GM12878 (cell line): ENCODE data around the gene UGT8. TPM values are rescaled to one million over a fixed set of nuclear protein-coding genes. Genes with fewer than 3 reads are reported as not detected.

Experiments
- BHLHE40 ChIP-seq, 2 experiments: fragments of 450-650 bp in 1 of 2; IDR thresholded peaks; 2 replicates each; pipeline ENCODE4 v1.6.1; 2011 to 2017; ENCODE audit warnings: low read depth in 2 of 2, borderline replicate concordance in 1 of 2, improper control_type of control experiment in 1 of 2, low read length in 1 of 2, mild to moderate bottlenecking in 1 of 2
- CHD2 ChIP-seq: IDR thresholded peaks from 2 replicates; pipeline ENCODE4 v1.6.1; 2011; ENCODE audit warnings: low read depth, low read length, improper control_type of control experiment, borderline replicate concordance
- DPF2 ChIP-seq: fragments of 450-650 bp; IDR thresholded peaks from 2 replicates; pipeline ENCODE4 v1.6.1; 2017; ENCODE audit warnings: mild to moderate bottlenecking
- LARP7 ChIP-seq: fragments of 450-650 bp; IDR thresholded peaks from 2 replicates; pipeline ENCODE4 v1.6.1; 2017; ENCODE audit warnings: mild to moderate bottlenecking
- MXI1 ChIP-seq: fragments of 150-350 bp; IDR thresholded peaks from 2 replicates; pipeline ENCODE4 v1.6.1; 2011; ENCODE audit warnings: low read depth, mild to moderate bottlenecking, inconsistent platforms, low read length, improper control_type of control experiment
- NR2C1 ChIP-seq: fragments of 450-650 bp; IDR thresholded peaks from 2 replicates; pipeline ENCODE4 v1.6.1; 2017; ENCODE audit warnings: antibody characterized with exemption, mild to moderate bottlenecking, moderate library complexity
- POLR2AphosphoS2 ChIP-seq: IDR thresholded peaks from 2 replicates; pipeline ENCODE4 v1.6.1; 2011; ENCODE audit warnings: low read depth, mild to moderate bottlenecking, low read length, improper control_type of control experiment, moderate library complexity
- RAD21 ChIP-seq: IDR thresholded peaks from 2 replicates; pipeline ENCODE4 v1.6.1; 2011; ENCODE audit warnings: mild to moderate bottlenecking, low read depth, low read length, moderate library complexity; ENCODE audit not compliant: insufficient read depth
- RB1 ChIP-seq: fragments of 450-650 bp; formaldehyde crosslinking; IDR thresholded peaks from 2 replicates; pipeline ENCODE4 v1.6.1; 2017; ENCODE audit warnings: mild to moderate bottlenecking, borderline replicate concordance
- SREBF2 ChIP-seq: IDR thresholded peaks from 2 replicates; pipeline ENCODE4 v1.6.1; 2012; ENCODE audit warnings: mild to moderate bottlenecking, low read length
- ZNF217 ChIP-seq: fragments of 450-650 bp; IDR thresholded peaks from 2 replicates; pipeline ENCODE4 v1.6.1; 2017; ENCODE audit warnings: antibody characterized with exemption, mild to moderate bottlenecking
- ZNF622 ChIP-seq: fragments of 450-650 bp; IDR thresholded peaks from 2 replicates; pipeline ENCODE4 v1.6.1; 2017; ENCODE audit warnings: mild to moderate bottlenecking, inconsistent platforms
- polyA plus RNA-seq, 11 experiments: library from polyadenylated mRNA; depleted of rRNA in 4 of 11; unstranded in 6 of 11; stranded (reverse) in 5 of 11; fragments of >200 nt; fragmentation: Nextera tagmentation in 4 of 11; fragmentation: Illumina TruSeq in 1 of 11; extraction: Ambion mirVana in 4 of 11; extraction: Trizol in 1 of 11; gene quantifications; 1 replicate in 1 of 11; 2 replicates in 10 of 11; pipeline versions ENCODE4 v1.2.1 to v1.2.3, GENCODE V29; 2011 to 2016; ENCODE audit warnings: inconsistent platforms in 2 of 11, missing spikeins in 2 of 11, low read depth in 1 of 11
- total RNA-seq, 4 experiments: library from RNA; depleted of rRNA in 3 of 4; stranded (reverse); fragments of >200 nt in 3 of 4; fragmentation: Illumina TruSeq in 1 of 4; extraction: Trizol in 1 of 4; gene quantifications; 2 replicates each; pipeline versions ENCODE4 v1.2.1 to v1.2.3, GENCODE V29; 2013 to 2021
- TF ChIP-seq, protein P1 (sequence below): fragments of 450-650 bp; formaldehyde crosslinking; IDR thresholded peaks from 2 replicates; pipeline ENCODE4 v1.4.0; 2020; ENCODE audit warnings: mild to moderate bottlenecking, moderate library complexity
- TF ChIP-seq, protein P2 (sequence below): fragments of 450-650 bp; IDR thresholded peaks from 2 replicates; pipeline ENCODE4 v1.6.1; 2016; ENCODE audit warnings: mild to moderate bottlenecking
- TF ChIP-seq, protein P3 (sequence below): fragments of 450-650 bp; IDR thresholded peaks from 2 replicates; pipeline ENCODE4 v1.6.1; 2017; ENCODE audit warnings: mild to moderate bottlenecking
- TF ChIP-seq, protein P4 (sequence below): IDR thresholded peaks from 2 replicates; pipeline ENCODE4 v1.6.1; 2011; ENCODE audit warnings: borderline replicate concordance, low read depth, mild to moderate bottlenecking, moderate library complexity, low read length; ENCODE audit not compliant: insufficient read depth, poor library complexity, severe bottlenecking
- TF ChIP-seq, protein P5 (sequence below): IDR thresholded peaks from 2 replicates; pipeline ENCODE4 v1.6.1; 2012; ENCODE audit warnings: low read depth, low read length, improper control_type of control experiment
- TF ChIP-seq, protein P6 (sequence below): fragments of 150-350 bp; IDR thresholded peaks from 2 replicates; pipeline ENCODE4 v1.6.1; 2016; ENCODE audit warnings: low read depth, low read length

Gene UGT8
- total and polyA plus RNA-seq, 10 of the 15 experiments (the other 5 are each of a cell fraction or from before 2014, with no cell fraction given): 0.16 to 1.1 (median 0.49) TPM

DNA sequence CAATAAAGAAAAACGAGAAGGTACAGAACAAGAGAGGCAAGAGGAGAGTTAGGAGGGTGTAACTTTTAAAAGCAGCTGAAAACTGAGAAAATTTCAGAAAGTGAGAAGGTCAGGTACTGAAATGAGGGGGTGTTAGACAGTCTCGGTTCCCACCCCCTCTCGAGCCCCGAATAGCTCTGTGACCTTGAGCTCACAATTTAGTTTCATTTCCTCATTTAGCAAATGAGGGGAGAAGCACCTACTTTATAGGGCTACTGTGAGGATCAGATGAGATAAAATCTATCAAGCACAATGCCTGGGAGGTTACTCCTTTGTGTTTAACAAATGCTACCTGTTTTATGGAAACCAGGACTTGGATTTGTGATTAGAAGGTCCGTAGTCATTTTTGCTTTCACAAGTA is 4.9 kb downstream of the UGT8 start (continued):
- TF ChIP-seq, protein P1, sequence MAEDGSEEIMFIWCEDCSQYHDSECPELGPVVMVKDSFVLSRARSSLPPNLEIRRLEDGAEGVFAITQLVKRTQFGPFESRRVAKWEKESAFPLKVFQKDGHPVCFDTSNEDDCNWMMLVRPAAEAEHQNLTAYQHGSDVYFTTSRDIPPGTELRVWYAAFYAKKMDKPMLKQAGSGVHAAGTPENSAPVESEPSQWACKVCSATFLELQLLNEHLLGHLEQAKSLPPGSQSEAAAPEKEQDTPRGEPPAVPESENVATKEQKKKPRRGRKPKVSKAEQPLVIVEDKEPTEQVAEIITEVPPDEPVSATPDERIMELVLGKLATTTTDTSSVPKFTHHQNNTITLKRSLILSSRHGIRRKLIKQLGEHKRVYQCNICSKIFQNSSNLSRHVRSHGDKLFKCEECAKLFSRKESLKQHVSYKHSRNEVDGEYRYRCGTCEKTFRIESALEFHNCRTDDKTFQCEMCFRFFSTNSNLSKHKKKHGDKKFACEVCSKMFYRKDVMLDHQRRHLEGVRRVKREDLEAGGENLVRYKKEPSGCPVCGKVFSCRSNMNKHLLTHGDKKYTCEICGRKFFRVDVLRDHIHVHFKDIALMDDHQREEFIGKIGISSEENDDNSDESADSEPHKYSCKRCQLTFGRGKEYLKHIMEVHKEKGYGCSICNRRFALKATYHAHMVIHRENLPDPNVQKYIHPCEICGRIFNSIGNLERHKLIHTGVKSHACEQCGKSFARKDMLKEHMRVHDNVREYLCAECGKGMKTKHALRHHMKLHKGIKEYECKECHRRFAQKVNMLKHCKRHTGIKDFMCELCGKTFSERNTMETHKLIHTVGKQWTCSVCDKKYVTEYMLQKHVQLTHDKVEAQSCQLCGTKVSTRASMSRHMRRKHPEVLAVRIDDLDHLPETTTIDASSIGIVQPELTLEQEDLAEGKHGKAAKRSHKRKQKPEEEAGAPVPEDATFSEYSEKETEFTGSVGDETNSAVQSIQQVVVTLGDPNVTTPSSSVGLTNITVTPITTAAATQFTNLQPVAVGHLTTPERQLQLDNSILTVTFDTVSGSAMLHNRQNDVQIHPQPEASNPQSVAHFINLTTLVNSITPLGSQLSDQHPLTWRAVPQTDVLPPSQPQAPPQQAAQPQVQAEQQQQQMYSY (CRISPR knock-in tag): no peak
- TF ChIP-seq SREBF2: no peak
- TF ChIP-seq, protein P2, sequence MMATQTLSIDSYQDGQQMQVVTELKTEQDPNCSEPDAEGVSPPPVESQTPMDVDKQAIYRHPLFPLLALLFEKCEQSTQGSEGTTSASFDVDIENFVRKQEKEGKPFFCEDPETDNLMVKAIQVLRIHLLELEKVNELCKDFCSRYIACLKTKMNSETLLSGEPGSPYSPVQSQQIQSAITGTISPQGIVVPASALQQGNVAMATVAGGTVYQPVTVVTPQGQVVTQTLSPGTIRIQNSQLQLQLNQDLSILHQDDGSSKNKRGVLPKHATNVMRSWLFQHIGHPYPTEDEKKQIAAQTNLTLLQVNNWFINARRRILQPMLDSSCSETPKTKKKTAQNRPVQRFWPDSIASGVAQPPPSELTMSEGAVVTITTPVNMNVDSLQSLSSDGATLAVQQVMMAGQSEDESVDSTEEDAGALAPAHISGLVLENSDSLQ: no peak
- peak; percentile 85; the same call in 1 of the 2 replicates for TF ChIP-seq ZNF217
- TF ChIP-seq ZNF622: no peak
- TF ChIP-seq POLR2AphosphoS2: no peak
- no peak for TF ChIP-seq RB1
- TF ChIP-seq, protein P3, sequence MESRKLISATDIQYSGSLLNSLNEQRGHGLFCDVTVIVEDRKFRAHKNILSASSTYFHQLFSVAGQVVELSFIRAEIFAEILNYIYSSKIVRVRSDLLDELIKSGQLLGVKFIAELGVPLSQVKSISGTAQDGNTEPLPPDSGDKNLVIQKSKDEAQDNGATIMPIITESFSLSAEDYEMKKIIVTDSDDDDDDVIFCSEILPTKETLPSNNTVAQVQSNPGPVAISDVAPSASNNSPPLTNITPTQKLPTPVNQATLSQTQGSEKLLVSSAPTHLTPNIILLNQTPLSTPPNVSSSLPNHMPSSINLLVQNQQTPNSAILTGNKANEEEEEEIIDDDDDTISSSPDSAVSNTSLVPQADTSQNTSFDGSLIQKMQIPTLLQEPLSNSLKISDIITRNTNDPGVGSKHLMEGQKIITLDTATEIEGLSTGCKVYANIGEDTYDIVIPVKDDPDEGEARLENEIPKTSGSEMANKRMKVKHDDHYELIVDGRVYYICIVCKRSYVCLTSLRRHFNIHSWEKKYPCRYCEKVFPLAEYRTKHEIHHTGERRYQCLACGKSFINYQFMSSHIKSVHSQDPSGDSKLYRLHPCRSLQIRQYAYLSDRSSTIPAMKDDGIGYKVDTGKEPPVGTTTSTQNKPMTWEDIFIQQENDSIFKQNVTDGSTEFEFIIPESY: no peak
- TF ChIP-seq NR2C1: peak; percentile 42; the same call in 1 of the 2 replicates
- TF ChIP-seq, protein P4, sequence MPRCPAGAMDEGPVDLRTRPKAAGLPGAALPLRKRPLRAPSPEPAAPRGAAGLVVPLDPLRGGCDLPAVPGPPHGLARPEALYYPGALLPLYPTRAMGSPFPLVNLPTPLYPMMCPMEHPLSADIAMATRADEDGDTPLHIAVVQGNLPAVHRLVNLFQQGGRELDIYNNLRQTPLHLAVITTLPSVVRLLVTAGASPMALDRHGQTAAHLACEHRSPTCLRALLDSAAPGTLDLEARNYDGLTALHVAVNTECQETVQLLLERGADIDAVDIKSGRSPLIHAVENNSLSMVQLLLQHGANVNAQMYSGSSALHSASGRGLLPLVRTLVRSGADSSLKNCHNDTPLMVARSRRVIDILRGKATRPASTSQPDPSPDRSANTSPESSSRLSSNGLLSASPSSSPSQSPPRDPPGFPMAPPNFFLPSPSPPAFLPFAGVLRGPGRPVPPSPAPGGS: peak; percentile 63
- no peak for TF ChIP-seq RAD21
- peak; percentile 66 to 71; a peak in 2 of 4 replicates for TF ChIP-seq BHLHE40 (IDR thresholded peaks at IDR 0.05; ENCODE audit: borderline replicate concordance in 1 of 2, low read depth in 2 of 2, low read length in 1 of 2)
- TF ChIP-seq MXI1: no peak
- no peak for TF ChIP-seq LARP7
- TF ChIP-seq, protein P5, sequence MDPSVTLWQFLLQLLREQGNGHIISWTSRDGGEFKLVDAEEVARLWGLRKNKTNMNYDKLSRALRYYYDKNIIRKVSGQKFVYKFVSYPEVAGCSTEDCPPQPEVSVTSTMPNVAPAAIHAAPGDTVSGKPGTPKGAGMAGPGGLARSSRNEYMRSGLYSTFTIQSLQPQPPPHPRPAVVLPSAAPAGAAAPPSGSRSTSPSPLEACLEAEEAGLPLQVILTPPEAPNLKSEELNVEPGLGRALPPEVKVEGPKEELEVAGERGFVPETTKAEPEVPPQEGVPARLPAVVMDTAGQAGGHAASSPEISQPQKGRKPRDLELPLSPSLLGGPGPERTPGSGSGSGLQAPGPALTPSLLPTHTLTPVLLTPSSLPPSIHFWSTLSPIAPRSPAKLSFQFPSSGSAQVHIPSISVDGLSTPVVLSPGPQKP: no peak
- TF ChIP-seq, protein P6, sequence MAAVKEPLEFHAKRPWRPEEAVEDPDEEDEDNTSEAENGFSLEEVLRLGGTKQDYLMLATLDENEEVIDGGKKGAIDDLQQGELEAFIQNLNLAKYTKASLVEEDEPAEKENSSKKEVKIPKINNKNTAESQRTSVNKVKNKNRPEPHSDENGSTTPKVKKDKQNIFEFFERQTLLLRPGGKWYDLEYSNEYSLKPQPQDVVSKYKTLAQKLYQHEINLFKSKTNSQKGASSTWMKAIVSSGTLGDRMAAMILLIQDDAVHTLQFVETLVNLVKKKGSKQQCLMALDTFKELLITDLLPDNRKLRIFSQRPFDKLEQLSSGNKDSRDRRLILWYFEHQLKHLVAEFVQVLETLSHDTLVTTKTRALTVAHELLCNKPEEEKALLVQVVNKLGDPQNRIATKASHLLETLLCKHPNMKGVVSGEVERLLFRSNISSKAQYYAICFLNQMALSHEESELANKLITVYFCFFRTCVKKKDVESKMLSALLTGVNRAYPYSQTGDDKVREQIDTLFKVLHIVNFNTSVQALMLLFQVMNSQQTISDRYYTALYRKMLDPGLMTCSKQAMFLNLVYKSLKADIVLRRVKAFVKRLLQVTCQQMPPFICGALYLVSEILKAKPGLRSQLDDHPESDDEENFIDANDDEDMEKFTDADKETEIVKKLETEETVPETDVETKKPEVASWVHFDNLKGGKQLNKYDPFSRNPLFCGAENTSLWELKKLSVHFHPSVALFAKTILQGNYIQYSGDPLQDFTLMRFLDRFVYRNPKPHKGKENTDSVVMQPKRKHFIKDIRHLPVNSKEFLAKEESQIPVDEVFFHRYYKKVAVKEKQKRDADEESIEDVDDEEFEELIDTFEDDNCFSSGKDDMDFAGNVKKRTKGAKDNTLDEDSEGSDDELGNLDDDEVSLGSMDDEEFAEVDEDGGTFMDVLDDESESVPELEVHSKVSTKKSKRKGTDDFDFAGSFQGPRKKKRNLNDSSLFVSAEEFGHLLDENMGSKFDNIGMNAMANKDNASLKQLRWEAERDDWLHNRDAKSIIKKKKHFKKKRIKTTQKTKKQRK: no peak
- TF ChIP-seq CHD2: peak; percentile 84
- peak; percentile 98 for TF ChIP-seq DPF2
